DMS153 (cell line): ENCODE results near the gene RGS1.

ENCODE experiments used
- DNase-seq: peaks from one replicate; lab custom pipeline; 2025; lab: John Stamatoyannopoulos, UW

RGS1 gene

GRCh38 chr1:192581131-192581927, 5.8 kb downstream of the RGS1 start:
- no peak for DNase-seq

DNA sequence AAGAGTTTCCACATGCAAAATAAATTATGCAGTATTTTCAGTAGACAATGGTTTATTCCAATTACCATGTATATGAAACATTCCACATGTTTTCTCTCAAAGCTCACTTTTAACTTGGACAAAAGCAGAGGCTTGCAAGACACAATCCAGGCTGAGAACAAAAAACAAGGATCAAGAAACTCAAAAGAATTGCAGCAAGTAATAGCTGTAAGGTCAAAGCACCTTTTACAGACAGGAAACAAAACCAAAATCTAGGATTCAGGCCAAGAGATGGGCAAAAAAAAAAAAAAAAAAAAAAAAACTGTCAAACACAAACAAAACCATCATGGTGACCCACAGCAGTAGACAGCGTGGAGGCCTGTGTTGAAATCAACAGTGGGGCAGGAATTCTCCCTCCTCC, 9.3 kb downstream of the RGS1 start:
- DNase-seq = no peak

- no peak for DNase-seq
Measured at GRCh38 chr1:192587386-192588266, 12.1 kb downstream of the RGS1 start.

- DNase-seq = no peak
Measured at GRCh38 chr1:192588546-192588945, 13.0 kb downstream of the RGS1 start.

GRCh38 chr1:192589813-192590212, 14.2 kb downstream of the RGS1 start:
- no peak for DNase-seq

DNA sequence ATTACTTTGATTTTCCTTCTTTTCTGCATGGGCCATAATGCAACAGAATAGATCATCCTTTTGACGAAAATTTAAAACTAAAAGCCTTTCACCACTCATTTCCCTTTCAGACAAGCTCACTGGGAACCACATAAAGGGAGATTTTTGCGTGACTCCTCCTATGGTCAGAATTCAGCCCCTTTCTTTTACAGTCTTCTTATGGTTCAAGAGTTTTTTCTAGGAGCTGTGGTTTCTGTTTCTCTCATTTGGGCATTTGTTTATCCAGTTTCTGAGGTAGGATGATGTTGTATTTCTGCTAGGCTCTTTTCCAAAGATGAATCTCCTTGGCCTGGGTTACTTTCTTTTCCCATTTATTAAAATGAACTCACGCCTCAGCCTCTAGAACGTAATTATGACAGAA, 16.9 kb downstream of the RGS1 start:
- no peak for DNase-seq

DNA sequence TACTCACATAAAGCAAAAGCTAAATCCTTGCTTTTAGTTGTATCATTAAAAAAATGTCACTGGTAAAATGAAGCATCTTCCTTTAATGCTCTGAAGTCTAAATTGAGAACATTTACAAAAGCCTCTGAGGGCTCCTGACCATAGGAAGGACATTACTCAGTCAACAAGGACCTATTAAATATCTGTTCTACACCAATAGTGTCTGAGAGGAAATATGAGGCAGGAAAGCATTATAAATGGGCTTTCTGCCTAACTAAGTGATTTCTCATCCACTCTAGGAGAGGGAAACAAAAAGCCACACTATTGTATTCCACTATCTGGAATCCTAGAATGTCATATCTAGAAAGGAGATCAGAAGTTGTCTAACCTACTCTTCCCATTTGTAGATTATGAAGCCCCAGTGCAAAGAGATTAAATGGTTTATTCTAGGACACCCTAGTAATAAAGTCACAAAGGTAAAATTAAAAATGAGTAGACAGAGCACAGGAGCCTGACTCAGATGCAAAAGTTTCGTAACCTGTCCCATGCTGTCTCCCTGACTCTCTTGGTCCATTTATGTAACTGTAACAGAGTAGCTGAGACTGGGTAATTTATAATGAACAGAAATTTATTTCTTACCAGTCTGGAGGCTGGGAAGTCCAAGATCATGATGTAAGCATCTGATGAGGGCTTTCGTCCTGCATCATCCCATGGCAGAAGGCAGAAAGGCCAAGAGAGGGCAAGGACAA, 17.6 kb downstream of the RGS1 start:
- no peak for DNase-seq

- no peak for DNase-seq
Measured at GRCh38 chr1:192595299-192595698, 19.7 kb downstream of the RGS1 start.

GRCh38 chr1:192598589-192598988, 23.0 kb downstream of the RGS1 start:
- no peak for DNase-seq

GRCh38 chr1:192600275-192600674, 24.7 kb downstream of the RGS1 start:
- DNase-seq = no peak

- no peak for DNase-seq
Measured at GRCh38 chr1:192601143-192601542, 25.6 kb downstream of the RGS1 start.

DNA sequence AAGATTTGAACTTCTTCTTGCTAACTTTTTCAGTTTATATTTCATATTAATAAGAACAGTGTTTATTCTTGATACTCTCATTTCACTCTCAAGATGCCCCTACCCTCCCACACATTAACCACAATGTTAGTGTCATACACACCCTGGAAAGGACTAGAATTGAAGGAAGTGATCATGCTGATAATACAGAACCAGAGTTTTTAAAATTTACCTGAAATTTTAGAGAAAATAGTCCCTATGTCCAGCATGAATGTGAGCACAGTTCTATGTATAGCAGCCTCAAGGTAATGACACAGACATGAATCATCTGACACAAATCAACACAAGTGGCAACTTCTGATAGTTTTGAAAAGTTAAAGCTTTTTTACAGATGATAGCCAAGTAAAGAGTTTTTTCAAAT, 26.0 kb downstream of the RGS1 start:
- no peak for DNase-seq

GRCh38 chr1:192602757-192603156, 27.2 kb downstream of the RGS1 start:
- no peak for DNase-seq

GRCh38 chr1:192603218-192603787, 27.7 kb downstream of the RGS1 start:
- no peak for DNase-seq

GRCh38 chr1:192604979-192605620, 29.5 kb downstream of the RGS1 start:
- no peak for DNase-seq

DNA sequence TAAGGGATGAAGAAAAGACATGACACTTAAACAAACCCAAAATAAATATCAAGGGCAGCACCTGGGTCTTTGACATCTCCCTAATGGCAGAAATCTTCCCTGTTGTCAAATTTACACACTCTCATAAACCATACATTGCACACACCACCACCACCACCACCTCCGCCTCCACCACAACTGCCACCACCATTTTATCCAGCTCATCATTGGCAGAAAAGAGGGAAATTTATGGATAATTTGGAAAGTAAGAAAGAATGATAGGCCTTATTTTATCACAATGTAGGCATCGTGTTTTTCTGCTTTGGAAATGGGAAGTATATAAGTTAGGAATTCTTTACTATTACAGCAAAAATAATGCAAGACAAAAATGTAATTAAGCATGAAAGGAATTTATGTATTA, 33.1 kb downstream of the RGS1 start:
- DNase-seq = no peak

- DNase-seq = no peak
Measured at GRCh38 chr1:192609110-192610079, 33.8 kb downstream of the RGS1 start.

DNA sequence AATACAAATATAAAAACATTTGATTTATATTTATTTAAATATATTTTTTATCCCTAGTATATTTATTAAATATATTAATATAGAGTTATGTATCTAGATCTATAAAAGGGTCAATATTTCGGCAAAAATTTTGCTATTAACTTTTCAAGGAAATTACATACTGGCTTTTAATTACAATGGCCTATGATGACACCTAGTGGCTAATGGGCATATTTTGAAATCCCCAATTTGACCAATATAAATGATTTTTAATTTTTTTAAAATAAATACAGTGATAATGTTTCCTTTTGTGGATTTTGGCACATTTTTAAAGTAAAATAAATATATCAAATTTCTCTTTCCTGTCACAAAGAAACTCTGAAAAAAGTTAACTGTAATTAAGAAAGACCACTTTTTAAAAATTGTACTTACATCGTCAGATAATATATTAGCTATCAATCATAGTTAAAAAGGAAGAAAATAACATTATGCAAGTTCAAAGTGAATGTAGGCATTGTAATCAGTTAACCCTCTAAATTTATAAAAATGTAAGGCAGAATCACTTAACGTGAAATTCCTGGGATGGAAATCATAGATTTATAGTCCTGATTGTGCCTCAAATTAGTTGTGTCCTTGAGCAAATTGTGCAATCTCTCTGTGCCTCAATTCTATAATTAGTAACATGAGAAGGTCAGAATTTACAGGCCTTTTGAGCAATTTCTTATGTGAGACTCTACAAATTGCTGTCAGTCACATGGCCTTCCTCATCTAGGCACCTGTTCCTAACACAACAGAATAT, 34.7 kb downstream of the RGS1 start:
- DNase-seq = no peak

GRCh38 chr1:192615055-192615454, 39.5 kb downstream of the RGS1 start:
- DNase-seq = no peak
